ENCODE results near the gene FARP2. TPM values are rescaled to one million over a fixed set of nuclear protein-coding genes. Genes with fewer than 3 reads are reported as not detected.

The FARP2 gene
- total RNA-seq, 1 experiment from 2014 or later: 49.3 TPM

- no peak overlapping the region for H3K4me3 ChIP-seq (replicated peaks in 1 of 2; ENCODE audit: low read depth in 1 of 2, low read length in 2 of 2)
- H2AFZ ChIP-seq (ENCODE audit: low read depth, low read length, poor library complexity, severe bottlenecking): no peak overlapping the region
- no peak overlapping the region for H3K9ac ChIP-seq (ENCODE audit: low read length)
- TF ChIP-seq SRF (IDR thresholded peaks at IDR 0.05; ENCODE audit: low read depth): no peak
- H3K9me3 ChIP-seq (ENCODE audit: control insufficient read depth in 1 of 2, insufficient read depth in 1 of 2, low read depth in 1 of 2, low read length in 2 of 2): no peaks in the 10 kb centered on the region
- no peaks in the 10 kb centered on the region for H4K20me1 ChIP-seq (ENCODE audit: insufficient read depth)
- no peak overlapping the region for H3K4me2 ChIP-seq (ENCODE audit: low read length)
- intact Hi-C loops (cut with micrococcal nuclease): no loop called here
- no TSS peak for BruUV-seq (replicated peaks)
- DNase-seq (ENCODE audit: low read depth, low spot score): no peak
- H3K36me3 ChIP-seq (ENCODE audit: control insufficient read depth in 1 of 2, insufficient read depth in 2 of 2, low read length in 2 of 2): peaks cover 13 to 17% of the 10 kb centered on the region in 2 experiments
- no peaks in the 10 kb centered on the region for H3K27me3 ChIP-seq (ENCODE audit: insufficient read depth, low read length)
- ChIA-PET RAD21 (ENCODE audit: low non-redundant PET in 1 of 2, low total read pairs in 2 of 2, uncharacterized antibody in 2 of 2, unreplicated experiment in 2 of 2) (no interaction called here), CTCF (no interaction called here), POLR2A (no interaction called here)
- no peaks in the 10 kb centered on the region for H3K9me2 ChIP-seq (ENCODE audit: insufficient read depth)
- ATAC-seq: no peak
- H3K27ac ChIP-seq (ENCODE audit: low read depth, low read length): no peak overlapping the region
- peaks cover 3 to 20% of the 10 kb centered on the region in 2 experiments for H3K4me1 ChIP-seq (ENCODE audit: control insufficient read depth in 1 of 2, insufficient read depth in 2 of 2, low read length in 2 of 2)
- no peaks in the 10 kb centered on the region for H3K79me2 ChIP-seq (ENCODE audit: insufficient read depth, low read length)
Observed at GRCh38 chr2:241408849-241409248, 52.8 kb downstream of the FARP2 start.

GRCh38 chr2:241410739-241411176, 54.7 kb downstream of the FARP2 start:
- H3K9me3 ChIP-seq (ENCODE audit: control insufficient read depth in 1 of 2, insufficient read depth in 1 of 2, low read depth in 1 of 2, low read length in 2 of 2): no peaks in the 10 kb centered on the region
- no peak overlapping the region for H3K4me3 ChIP-seq (replicated peaks in 1 of 2; ENCODE audit: low read depth in 1 of 2, low read length in 2 of 2)
- no peak overlapping the region for H2AFZ ChIP-seq (ENCODE audit: low read depth, low read length, poor library complexity, severe bottlenecking)
- H3K4me2 ChIP-seq (ENCODE audit: low read length): 0 out of 2 replicates have a peak overlapping the region, but pooled peaks have one; percentile 7
- H3K27me3 ChIP-seq (ENCODE audit: insufficient read depth, low read length): no peaks in the 10 kb centered on the region
- ATAC-seq: peak; percentile 52
- POLR2A ChIA-PET: no interaction called here
- peaks cover 3 to 20% of the 10 kb centered on the region in 2 experiments for H3K4me1 ChIP-seq (ENCODE audit: control insufficient read depth in 1 of 2, insufficient read depth in 2 of 2, low read length in 2 of 2)
- H3K36me3 ChIP-seq (ENCODE audit: control insufficient read depth in 1 of 2, insufficient read depth in 2 of 2, low read length in 2 of 2): peaks cover 13 to 17% of the 10 kb centered on the region in 2 experiments
- H3K9ac ChIP-seq (ENCODE audit: low read length): no peak overlapping the region
- peak; percentile 34 for DNase-seq (ENCODE audit: low read depth, low spot score)
- no peaks in the 10 kb centered on the region for H4K20me1 ChIP-seq (ENCODE audit: insufficient read depth)
- no peak overlapping the region for H3K27ac ChIP-seq (ENCODE audit: low read depth, low read length)
- RAD21 ChIA-PET (ENCODE audit: low non-redundant PET in 1 of 2, low total read pairs in 2 of 2, uncharacterized antibody in 2 of 2, unreplicated experiment in 2 of 2): no interaction called here
- TF ChIP-seq RAD21 (IDR thresholded peaks at IDR 0.05; ENCODE audit: low read depth) (no peak), FOSL1 (IDR thresholded peaks at IDR 0.05; ENCODE audit: low read depth) (peak; percentile 20; the same call in 1 of the 2 replicates)
- intact Hi-C loops (cut with micrococcal nuclease): no loop called here
- H3K79me2 ChIP-seq (ENCODE audit: insufficient read depth, low read length): no peaks in the 10 kb centered on the region
- no peaks in the 10 kb centered on the region for H3K9me2 ChIP-seq (ENCODE audit: insufficient read depth)
- BruUV-seq (replicated peaks): no TSS peak
- CTCF ChIA-PET: no interaction called here

- Histone ChIP-seq H4K20me1 (ENCODE audit: insufficient read depth) (no peaks in the 10 kb centered on the region), H3K9me3 (ENCODE audit: control insufficient read depth in 1 of 2, insufficient read depth in 1 of 2, low read depth in 1 of 2, low read length in 2 of 2) (no peaks in the 10 kb centered on the region), H3K27ac (ENCODE audit: low read depth, low read length) (no peak overlapping the region), H3K36me3 (ENCODE audit: control insufficient read depth in 1 of 2, insufficient read depth in 2 of 2, low read length in 2 of 2) (peaks cover 13 to 18% of the 10 kb centered on the region in 2 experiments), H3K9me2 (ENCODE audit: insufficient read depth) (no peaks in the 10 kb centered on the region), H3K9ac (ENCODE audit: low read length) (no peak overlapping the region), H2AFZ (ENCODE audit: low read depth, low read length, poor library complexity, severe bottlenecking) (no peak overlapping the region), H3K79me2 (ENCODE audit: insufficient read depth, low read length) (no peaks in the 10 kb centered on the region), H3K4me2 (ENCODE audit: low read length) (no peak overlapping the region; the same call in 1 of the 2 replicates), H3K27me3 (ENCODE audit: insufficient read depth, low read length) (no peaks in the 10 kb centered on the region), H3K4me1 (ENCODE audit: control insufficient read depth in 1 of 2, insufficient read depth in 2 of 2, low read length in 2 of 2) (peaks cover 3 to 20% of the 10 kb centered on the region in 2 experiments), H3K4me3 (replicated peaks in 1 of 2; ENCODE audit: low read depth in 1 of 2, low read length in 2 of 2) (no peak overlapping the region)
- no TSS peak for BruUV-seq (replicated peaks)
- peak; percentile 16 for DNase-seq (ENCODE audit: low read depth, low spot score)
- CTCF ChIA-PET: no interaction called here
- RAD21 ChIA-PET (ENCODE audit: low non-redundant PET in 1 of 2, low total read pairs in 2 of 2, uncharacterized antibody in 2 of 2, unreplicated experiment in 2 of 2): no interaction called here
- peak; percentile 76 for ATAC-seq
- POLR2A ChIA-PET: no interaction called here
- intact Hi-C loops (cut with micrococcal nuclease): no loop called here
- TF ChIP-seq SP1 (IDR thresholded peaks at IDR 0.05; ENCODE audit: low read depth) (no peak), FOSL1 (IDR thresholded peaks at IDR 0.05; ENCODE audit: low read depth) (no peak), ATF3 (IDR thresholded peaks at IDR 0.05) (no peak), CEBPB (IDR thresholded peaks at IDR 0.05; ENCODE audit: low read depth) (no peak), SRF (IDR thresholded peaks at IDR 0.05; ENCODE audit: low read depth) (no peak), YY1 (IDR thresholded peaks at IDR 0.05; ENCODE audit: extremely low read depth, insufficient replicate concordance, low read depth, low read length) (no peak), REST (IDR thresholded peaks at IDR 0.05; ENCODE audit: low read depth) (no peak), ZNF274 (IDR thresholded peaks at IDR 0.05; ENCODE audit: low read depth, low read length) (no peak), ELF1 (IDR thresholded peaks at IDR 0.05; ENCODE audit: borderline replicate concordance, low read depth) (no peak), EZH2 (IDR thresholded peaks at IDR 0.05) (no peak)
Observed at GRCh38 chr2:241412144-241412543, 56.1 kb downstream of the FARP2 start.

Measured in HCT116 (cell line).